ENCODE measurements around the gene NDUFAF8.

- TF ChIP-seq POLR2A (IDR thresholded peaks at IDR 0.05) (no peak), CTCF (IDR thresholded peaks at IDR 0.05) (no peak)
These were observed 3.0 kb upstream of the NDUFAF8 start for GRCh38 chr17:81235822-81236740.

Data from uterus (tissue), 2 donors.